ENCODE data around the gene TMC5. TPM values are rescaled to one million over a fixed set of nuclear protein-coding genes. Genes with fewer than 3 reads are reported as not detected.

Gene TMC5
- total RNA-seq, 2 donors from 2014 or later, result 1.3 to 2.2 TPM

GRCh38 chr16:19481769-19482168 lies 64.1 kb downstream of the TMC5 start:
- H3K27me3 ChIP-seq (ENCODE audit: control insufficient read depth, insufficient read depth, low read length, poor library complexity, severe bottlenecking), result no peaks in the 10 kb centered on the region
- peaks cover 18% of the 10 kb centered on the region for H3K9me3 Mint-ChIP-seq
- no peaks in the 10 kb centered on the region for H3K4me1 ChIP-seq (ENCODE audit: control insufficient read depth, insufficient read depth, low read length)
- 95 to 97% methylated on average over 4 to 5 of the region's 5 CpGs for WGBS, 2 experiments (ENCODE audit: insufficient coverage in 1 of 2, insufficient read length in 1 of 2)
- no peaks in the 10 kb centered on the region for H3K36me3 ChIP-seq (ENCODE audit: control insufficient read depth, insufficient read depth, low read length)
- no peak overlapping the region for H3K27ac ChIP-seq (ENCODE audit: low read depth, low read length)
- DNase-seq, result no peak
- H3K27ac Mint-ChIP-seq, result no peak overlapping the region
- TF ChIP-seq CTCF (conservative IDR thresholded peaks at IDR 0.05), result no peak
- H3K9ac ChIP-seq (ENCODE audit: extremely low read depth, low read length, poor library complexity, severe bottlenecking), result no peak overlapping the region
- no peaks in the 10 kb centered on the region for H3K27me3 Mint-ChIP-seq (ENCODE audit: insufficient read depth)
- peaks cover 13% of the 10 kb centered on the region for H3K4me1 Mint-ChIP-seq
- peaks cover 2% of the 10 kb centered on the region for H3K36me3 Mint-ChIP-seq (ENCODE audit: low read depth)
- H3K9me3 ChIP-seq (ENCODE audit: control insufficient read depth, low read length), result peaks cover 11% of the 10 kb centered on the region
- H3K4me3 ChIP-seq (ENCODE audit: low read length), result no peak overlapping the region
- no peak overlapping the region for H3K4me3 Mint-ChIP-seq

- H3K27me3 Mint-ChIP-seq (ENCODE audit: insufficient read depth), result no peaks in the 10 kb centered on the region
- Histone ChIP-seq H3K4me3 (ENCODE audit: low read length) (no peak overlapping the region), H3K4me1 (ENCODE audit: control insufficient read depth, insufficient read depth, low read length) (no peaks in the 10 kb centered on the region), H3K9ac (ENCODE audit: extremely low read depth, low read length, poor library complexity, severe bottlenecking) (no peak overlapping the region), H3K27ac (ENCODE audit: low read depth, low read length) (no peak overlapping the region), H3K36me3 (ENCODE audit: control insufficient read depth, insufficient read depth, low read length) (no peaks in the 10 kb centered on the region), H3K27me3 (ENCODE audit: control insufficient read depth, insufficient read depth, low read length, poor library complexity, severe bottlenecking) (no peaks in the 10 kb centered on the region), H3K9me3 (ENCODE audit: control insufficient read depth, low read length) (peaks cover 11% of the 10 kb centered on the region)
- peaks cover 13% of the 10 kb centered on the region for H3K4me1 Mint-ChIP-seq
- H3K4me3 Mint-ChIP-seq, result no peak overlapping the region
- DNase-seq, result no peak
- no peak overlapping the region for H3K27ac Mint-ChIP-seq
- peaks cover 3% of the 10 kb centered on the region for H3K36me3 Mint-ChIP-seq (ENCODE audit: low read depth)
- peaks cover 22% of the 10 kb centered on the region for H3K9me3 Mint-ChIP-seq
- TF ChIP-seq CTCF (conservative IDR thresholded peaks at IDR 0.05), result no peak
- WGBS, 2 experiments (ENCODE audit: insufficient coverage in 1 of 2, insufficient read length in 1 of 2), result 100% methylated on average over 1 of the region's 1 CpG; no CpG with 5 or more reads in 1 of the 2 experiments
Observed at GRCh38 chr16:19482291-19482690, 64.6 kb downstream of the TMC5 start.

GRCh38 chr16:19484096-19484495 lies 66.4 kb downstream of the TMC5 start:
- Histone ChIP-seq H3K27ac (ENCODE audit: low read depth, low read length) (no peak overlapping the region), H3K4me3 (ENCODE audit: low read length) (no peak overlapping the region), H3K27me3 (ENCODE audit: control insufficient read depth, insufficient read depth, low read length, poor library complexity, severe bottlenecking) (no peaks in the 10 kb centered on the region), H3K36me3 (ENCODE audit: control insufficient read depth, insufficient read depth, low read length) (no peaks in the 10 kb centered on the region), H3K9me3 (ENCODE audit: control insufficient read depth, low read length) (peaks cover 11% of the 10 kb centered on the region), H3K9ac (ENCODE audit: extremely low read depth, low read length, poor library complexity, severe bottlenecking) (no peak overlapping the region), H3K4me1 (ENCODE audit: control insufficient read depth, insufficient read depth, low read length) (no peaks in the 10 kb centered on the region)
- Mint-ChIP-seq H3K9me3 (peaks cover 22% of the 10 kb centered on the region), H3K27ac (no peak overlapping the region), H3K4me1 (peaks cover 22% of the 10 kb centered on the region), H3K4me3 (no peak overlapping the region), H3K27me3 (ENCODE audit: insufficient read depth) (no peaks in the 10 kb centered on the region), H3K36me3 (ENCODE audit: low read depth) (peaks cover 3% of the 10 kb centered on the region)
- WGBS, 2 experiments (ENCODE audit: insufficient coverage in 1 of 2, insufficient read length in 1 of 2), result 92 to 95% methylated on average over 1 to 3 of the region's 3 CpGs
- no peak for DNase-seq
- no peak for TF ChIP-seq CTCF (conservative IDR thresholded peaks at IDR 0.05)

All from endodermal cell (in vitro differentiated cells).